Uterus (tissue), 4 donors: ENCODE data around the gene AHI1. TPM values are rescaled to one million over a fixed set of nuclear protein-coding genes. Genes with fewer than 3 reads are reported as not detected.

Source experiments
- DNase-seq, 2 donors: peaks; one replicate each; pipeline ENCODE4 v3.0.0-alpha.2; 2019 to 2020
- H3K27ac ChIP-seq, 2 donors: fragments of 200-600 bp; sonication (generic); 1 replicate in 1 of 2; 2 replicates in 1 of 2; pipeline ENCODE4 v1.5.1; 2016 to 2018
- H3K27me3 ChIP-seq, 2 donors: fragments of 200-600 bp; sonication (generic); one replicate each; pipeline ENCODE4 v1.5.1; 2018 to 2019; ENCODE audit warnings: control low read depth in 1 of 2
- H3K36me3 ChIP-seq, 2 donors: fragments of 200-600 bp; sonication (generic); one replicate each; pipeline ENCODE4 v1.5.1; 2019; ENCODE audit warnings: control low read depth in 1 of 2
- H3K4me1 ChIP-seq, 2 donors: fragments of 200-600 bp; sonication (generic); one replicate each; pipeline ENCODE4 v1.5.1; 2018 to 2019; ENCODE audit warnings: control low read depth in 1 of 2
- H3K4me3 ChIP-seq, 2 donors: fragments of 200-600 bp; sonication (generic); 1 replicate in 1 of 2; 2 replicates in 1 of 2; pipeline ENCODE4 v1.5.1; 2018 to 2019; ENCODE audit warnings: mild to moderate bottlenecking in 1 of 2
- H3K9me3 ChIP-seq, 2 donors: fragments of 200-600 bp; sonication (generic); one replicate each; pipeline ENCODE4 v1.5.1; 2019; ENCODE audit warnings: control low read depth in 1 of 2
- CTCF ChIP-seq, 4 experiments: fragments of 200-600 bp in 2 of 4; fragments of 450-650 bp in 2 of 4; sonication (generic) in 2 of 4; IDR thresholded peaks; one replicate each; pipeline ENCODE4 v1.5.1; 2016 to 2019; ENCODE audit warnings: antibody characterized with exemption in 4 of 4, mild to moderate bottlenecking in 2 of 4, moderate library complexity in 1 of 4
- POLR2A ChIP-seq, 2 donors: fragments of 450-650 bp; IDR thresholded peaks; one replicate each; pipeline ENCODE4 v1.6.1; 2016; ENCODE audit warnings: antibody characterized with exemption in 2 of 2, mild to moderate bottlenecking in 1 of 2, moderate library complexity in 1 of 2
- intact Hi-C: fragments of 100-400 bp; cut with DNase I; formaldehyde crosslinking; loops from one replicate; pipeline ENCODE4 v1.15.1; 2023; ENCODE audit warnings: low total_unique reads
- total RNA-seq, 4 donors: library from RNA; depleted of rRNA in 3 of 4; stranded (reverse); fragments of >200 nt in 3 of 4; gene quantifications; one replicate each; pipeline versions ENCODE4 v1.1.0 to v1.2.4, GENCODE V29; 2014 to 2023
- donor health status: DM: yes; HTN: yes; CAD: no.

The AHI1 gene
- total RNA-seq, 4 donors from 2014 or later = 43.5 to 85.1 (median 47.3) TPM

DNA sequence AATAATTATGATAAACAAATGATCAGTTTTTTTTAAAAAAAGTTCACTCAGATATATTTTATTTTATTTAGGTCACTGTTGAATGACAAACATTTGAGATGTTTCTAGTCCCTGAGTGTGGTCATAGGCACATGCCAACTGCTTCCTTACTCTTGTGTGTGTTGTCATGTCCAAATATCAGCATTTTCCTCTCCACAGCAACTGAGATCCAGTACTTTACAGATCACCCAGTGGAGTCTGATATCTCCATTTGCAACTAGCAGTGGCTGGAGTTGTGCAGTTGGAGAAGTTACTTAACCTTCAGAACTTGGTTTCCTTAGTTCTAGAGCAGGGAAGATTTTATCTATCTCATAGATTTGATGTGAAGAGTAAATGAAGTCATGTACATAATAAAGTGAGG lies 215.1 kb downstream of the AHI1 start:
- intact Hi-C loops = no loop called here
- Histone ChIP-seq H3K4me3 (no peak overlapping the region), H3K4me1 (no peaks in the 10 kb centered on the region), H3K36me3 (no peaks in the 10 kb centered on the region), H3K9me3 (no peaks in the 10 kb centered on the region), H3K27ac (no peak overlapping the region), H3K27me3 (no peaks in the 10 kb centered on the region)
- no peak for DNase-seq
- no peak for TF ChIP-seq CTCF (IDR thresholded peaks at IDR 0.05)
- no peak for TF ChIP-seq POLR2A (IDR thresholded peaks at IDR 0.05)

- no peak for DNase-seq
- Histone ChIP-seq H3K4me3 (no peak overlapping the region), H3K4me1 (no peaks in the 10 kb centered on the region), H3K9me3 (no peaks in the 10 kb centered on the region), H3K36me3 (no peaks in the 10 kb centered on the region), H3K27ac (no peak overlapping the region), H3K27me3 (no peaks in the 10 kb centered on the region)
- TF ChIP-seq POLR2A (IDR thresholded peaks at IDR 0.05) (no peak), CTCF (IDR thresholded peaks at IDR 0.05) (no peak)
- intact Hi-C loops = no loop called here
Measured at GRCh38 chr6:135281964-135282363, 215.6 kb downstream of the AHI1 start.

GRCh38 chr6:135281227-135281626 lies 216.3 kb downstream of the AHI1 start:
- Histone ChIP-seq H3K36me3 (no peaks in the 10 kb centered on the region), H3K4me1 (no peaks in the 10 kb centered on the region), H3K27me3 (no peaks in the 10 kb centered on the region), H3K4me3 (no peak overlapping the region), H3K27ac (no peak overlapping the region), H3K9me3 (no peaks in the 10 kb centered on the region)
- intact Hi-C loops = no loop called here
- TF ChIP-seq POLR2A (IDR thresholded peaks at IDR 0.05) (no peak), CTCF (IDR thresholded peaks at IDR 0.05) (no peak)
- no peak for DNase-seq

GRCh38 chr6:135280375-135281136 lies 217.0 kb downstream of the AHI1 start:
- Histone ChIP-seq H3K9me3 (no peaks in the 10 kb centered on the region), H3K4me1 (no peaks in the 10 kb centered on the region), H3K27ac (no peak overlapping the region), H3K27me3 (no peaks in the 10 kb centered on the region), H3K36me3 (no peaks in the 10 kb centered on the region), H3K4me3 (no peak overlapping the region)
- DNase-seq = no peak
- intact Hi-C loops = no loop called here
- TF ChIP-seq POLR2A (IDR thresholded peaks at IDR 0.05) (no peak), CTCF (IDR thresholded peaks at IDR 0.05) (no peak)

DNA sequence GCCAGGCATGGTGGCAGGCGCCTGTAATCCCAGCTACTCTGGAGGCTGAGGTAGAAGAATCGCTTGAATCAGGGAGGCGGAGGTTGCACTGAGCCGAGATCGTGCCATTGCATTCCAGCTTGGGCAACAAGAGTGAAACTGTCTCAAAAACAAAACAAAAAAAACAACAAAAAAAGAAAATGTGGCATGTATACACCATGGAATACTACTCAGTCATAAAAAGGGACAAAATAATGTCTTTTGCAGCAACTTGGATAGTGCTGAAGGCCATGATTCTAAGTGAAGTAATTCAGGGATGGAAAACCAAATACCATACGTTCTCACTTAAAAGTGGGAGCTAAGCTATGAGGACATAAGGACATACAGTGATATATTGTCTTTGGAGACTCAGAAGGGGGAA lies 220.1 kb downstream of the AHI1 start:
- Histone ChIP-seq H3K4me3 (no peak overlapping the region), H3K27ac (no peak overlapping the region), H3K36me3 (no peaks in the 10 kb centered on the region), H3K4me1 (no peaks in the 10 kb centered on the region), H3K27me3 (no peaks in the 10 kb centered on the region), H3K9me3 (no peaks in the 10 kb centered on the region)
- DNase-seq = no peak
- intact Hi-C loops = no loop called here
- TF ChIP-seq POLR2A (IDR thresholded peaks at IDR 0.05) (no peak), CTCF (IDR thresholded peaks at IDR 0.05) (no peak)
